HCT116 (cell line): Measurements from ENCODE around the gene CEP131. TPM values are rescaled to one million over a fixed set of nuclear protein-coding genes. Genes with fewer than 3 reads are reported as not detected.

Experiments
- ATAC-seq: fragments of 200-7000 bp; cut with Tn5 transposase; 2 replicates; pipeline ENCODE4 v1.9.1; 2020; ENCODE audit warnings: mild to moderate bottlenecking, moderate library complexity
- BruUV-seq: library from RNA; stranded (reverse); fragments of 400-500 nt; replicated peaks from 2 replicates; lab custom pipeline; 2021; lab: Mats Ljungman, UMichigan
- CTCF ChIA-PET: fragments of 300-600 bp; sonication (Branson Sonifier 250); formaldehyde crosslinking; loops from one replicate; lab custom pipeline; 2021; ENCODE audit warnings: antibody characterized with exemption; lab: Charles Lee
- POLR2A ChIA-PET: fragments of 300-600, 350-600 bp; sonication (Branson Sonifier 250); formaldehyde crosslinking; loops from one replicate; lab custom pipeline; 2021; ENCODE audit warnings: antibody characterized with exemption; lab: Charles Lee
- RAD21 ChIA-PET, 2 experiments: fragments of 300-600 bp; sonication (Branson Sonifier 250); formaldehyde crosslinking; loops; one replicate each; lab custom pipeline; 2023; ENCODE audit warnings: low total read pairs in 2 of 2; ENCODE audit not compliant: uncharacterized antibody in 2 of 2, unreplicated experiment in 2 of 2, low non-redundant PET in 1 of 2; lab: Charles Lee
- DNase-seq: peaks from one replicate; pipeline ENCODE4 v3.0.0-alpha.2; 2010; ENCODE audit warnings: low read depth, low spot score
- H2AFZ ChIP-seq: fragments of 200-600 bp; shearing (Covaris generic), sonication (generic); 2 replicates; pipeline ENCODE4 v1.6.1; 2017; ENCODE audit warnings: low read depth, mixed run types, mixed read lengths, antibody characterized with exemption, low read length; ENCODE audit not compliant: poor library complexity, severe bottlenecking
- H3K27ac ChIP-seq: 2 replicates; pipeline ENCODE4 v1.5.1; 2012; ENCODE audit warnings: low read depth, low read length
- H3K27me3 ChIP-seq: fragments of 200-600 bp; sonication (generic); 2 replicates; pipeline ENCODE4 v1.6.1; 2016; ENCODE audit warnings: mixed run types, low read length, mixed read lengths; ENCODE audit not compliant: insufficient read depth
- H3K36me3 ChIP-seq, 2 experiments: fragments of 200-500 bp in 1 of 2; fragments of 200-600 bp in 1 of 2; sonication (Bioruptor generic) in 1 of 2; sonication (generic) in 1 of 2; 2 replicates each; pipeline versions ENCODE4 v1.5.1 to v1.6.1; 2014 to 2016; ENCODE audit warnings: low read length in 2 of 2, inconsistent platforms in 1 of 2, mixed read lengths in 1 of 2, mixed run types in 1 of 2; ENCODE audit not compliant: insufficient read depth in 2 of 2, control insufficient read depth in 1 of 2
- H3K4me1 ChIP-seq, 2 experiments: fragments of 200-600 bp in 1 of 2; sonication (generic) in 1 of 2; 2 replicates each; pipeline versions ENCODE4 v1.5.1 to v1.6.1; 2012 to 2017; ENCODE audit warnings: low read length in 2 of 2, inconsistent platforms in 1 of 2, mild to moderate bottlenecking in 1 of 2, mixed read lengths in 1 of 2, mixed run types in 1 of 2, moderate library complexity in 1 of 2; ENCODE audit not compliant: insufficient read depth in 2 of 2, control insufficient read depth in 1 of 2
- H3K4me2 ChIP-seq: fragments of 200-600 bp; sonication (generic); 2 replicates; pipeline ENCODE4 v1.6.1; 2017; ENCODE audit warnings: mixed run types, low read length, mixed read lengths
- H3K4me3 ChIP-seq, 2 experiments: fragments of 200-600 bp in 1 of 2; sonication (generic) in 1 of 2; replicated peaks in 1 of 2; 2 replicates each; pipeline ENCODE4 v1.5.1; 2011 to 2016; ENCODE audit warnings: low read length in 2 of 2, control low read depth in 1 of 2, low read depth in 1 of 2, mild to moderate bottlenecking in 1 of 2, mixed read lengths in 1 of 2, mixed run types in 1 of 2
- H3K79me2 ChIP-seq: fragments of 200-600 bp; sonication (generic); 2 replicates; pipeline ENCODE4 v1.6.1; 2017; ENCODE audit warnings: mild to moderate bottlenecking, mixed run types, low read length, moderate library complexity, mixed read lengths; ENCODE audit not compliant: insufficient read depth
- H3K9ac ChIP-seq: fragments of 200-600 bp; sonication (generic); 2 replicates; pipeline ENCODE4 v1.6.1; 2016; ENCODE audit warnings: low read length, mixed read lengths
- H3K9me2 ChIP-seq: fragments of 200-600 bp; sonication (generic), shearing (Covaris generic); 2 replicates; pipeline ENCODE4 v1.6.1; 2017; ENCODE audit warnings: mixed run types, mild to moderate bottlenecking, moderate library complexity; ENCODE audit not compliant: insufficient read depth
- H3K9me3 ChIP-seq, 2 experiments: fragments of 200-500 bp in 1 of 2; fragments of 200-600 bp in 1 of 2; sonication (Bioruptor generic) in 1 of 2; sonication (generic) in 1 of 2; 2 replicates each; pipeline ENCODE4 v1.6.1; 2014 to 2017; ENCODE audit warnings: low read length in 2 of 2, mixed read lengths in 2 of 2, inconsistent platforms in 1 of 2, low read depth in 1 of 2, mild to moderate bottlenecking in 1 of 2, mixed run types in 1 of 2, moderate library complexity in 1 of 2; ENCODE audit not compliant: control insufficient read depth in 1 of 2, insufficient read depth in 1 of 2
- H4K20me1 ChIP-seq: fragments of 200-600 bp; sonication (generic), shearing (Covaris generic); 2 replicates; pipeline ENCODE4 v1.6.1; 2017; ENCODE audit warnings: mixed run types, mild to moderate bottlenecking, moderate library complexity; ENCODE audit not compliant: insufficient read depth
- CBX3 ChIP-seq: IDR thresholded peaks from 2 replicates; pipeline ENCODE4 v1.6.1; 2012; ENCODE audit warnings: low read depth
- CEBPB ChIP-seq: IDR thresholded peaks from 2 replicates; pipeline ENCODE4 v1.6.1; 2012; ENCODE audit warnings: low read depth
- ELF1 ChIP-seq: IDR thresholded peaks from 2 replicates; pipeline ENCODE4 v1.6.1; 2012; ENCODE audit warnings: low read depth, borderline replicate concordance
- EZH2 ChIP-seq: fragments of 200-600 bp; sonication (generic); IDR thresholded peaks from 2 replicates; pipeline ENCODE4 v1.6.1; 2017; ENCODE audit warnings: antibody characterized with exemption, mixed run types
- EZH2phosphoT487 ChIP-seq: fragments of 200-600 bp; IDR thresholded peaks from 2 replicates; pipeline ENCODE4 v1.6.1; 2018; ENCODE audit warnings: antibody characterized with exemption, borderline replicate concordance
- JUND ChIP-seq: IDR thresholded peaks from 2 replicates; pipeline ENCODE4 v1.6.1; 2012
- POLR2AphosphoS5 ChIP-seq: IDR thresholded peaks from 2 replicates; pipeline ENCODE4 v1.6.1; 2011; ENCODE audit warnings: mild to moderate bottlenecking, low read depth, low read length, moderate library complexity
- RAD21 ChIP-seq: IDR thresholded peaks from 2 replicates; pipeline ENCODE4 v1.6.1; 2012; ENCODE audit warnings: low read depth, mild to moderate bottlenecking
- SIN3A ChIP-seq: IDR thresholded peaks from 2 replicates; pipeline ENCODE4 v1.6.1; 2012; ENCODE audit warnings: low read depth
- SP1 ChIP-seq: IDR thresholded peaks from 2 replicates; pipeline ENCODE4 v1.6.1; 2012; ENCODE audit warnings: low read depth
- SRF ChIP-seq: IDR thresholded peaks from 2 replicates; pipeline ENCODE4 v1.6.1; 2012; ENCODE audit warnings: low read depth
- TCF7L2 ChIP-seq: IDR thresholded peaks from 2 replicates; pipeline ENCODE4 v1.7.0; 2011; ENCODE audit warnings: borderline replicate concordance, inconsistent platforms; ENCODE audit not compliant: insufficient read depth, insufficient read length; ENCODE audit errors: extremely low read depth
- ZFX ChIP-seq: fragments of 450-650 bp; IDR thresholded peaks from 2 replicates; pipeline ENCODE4 v1.6.1; 2017
- ZNF274 ChIP-seq: fragments of 200-500 bp; sonication (Bioruptor generic); IDR thresholded peaks from 2 replicates; pipeline ENCODE4 v1.6.1; 2014; ENCODE audit warnings: mild to moderate bottlenecking, low read depth, low read length, inconsistent platforms
- intact Hi-C: fragments of 100-400 bp; cut with micrococcal nuclease; formaldehyde crosslinking; loops from 2 replicates; pipeline ENCODE4 v1.10.0; 2022
- total RNA-seq: library from RNA; stranded (reverse); gene quantifications from one replicate; pipeline ENCODE4 v1.2.1, GENCODE V29; 2021; ENCODE audit not compliant: unreplicated experiment
- TF ChIP-seq, protein P1 (sequence below): IDR thresholded peaks from 2 replicates; pipeline ENCODE4 v1.6.1; 2012
- TF ChIP-seq, protein P2 (sequence below): IDR thresholded peaks from 2 replicates; pipeline ENCODE4 v1.6.1; 2011; ENCODE audit warnings: mild to moderate bottlenecking, low read length, moderate library complexity; ENCODE audit not compliant: insufficient replicate concordance; ENCODE audit errors: extremely low read depth
- TF ChIP-seq, protein P3 (sequence below), 3 experiments: fragments of 200-600 bp in 1 of 3; sonication (generic) in 1 of 3; IDR thresholded peaks in 2 of 3; conservative IDR thresholded peaks in 1 of 3; 2 replicates each; pipeline ENCODE4 v1.5.1; 2012 to 2017; ENCODE audit warnings: low read depth in 2 of 3, low read length in 2 of 3, antibody characterized with exemption in 1 of 3, borderline replicate concordance in 1 of 3, control low read depth in 1 of 3, mild to moderate bottlenecking in 1 of 3, mixed read lengths in 1 of 3, mixed run types in 1 of 3, moderate library complexity in 1 of 3; ENCODE audit not compliant: insufficient read depth in 1 of 3
- TF ChIP-seq, protein P4 (sequence below): IDR thresholded peaks from 2 replicates; pipeline ENCODE4 v1.6.1; 2012
- TF ChIP-seq, protein P5 (sequence below): IDR thresholded peaks from 2 replicates; pipeline ENCODE4 v1.6.1; 2012; ENCODE audit warnings: low read depth

The CEP131 gene
- total RNA-seq, 1 experiment from 2014 or later = 30.2 TPM

DNA sequence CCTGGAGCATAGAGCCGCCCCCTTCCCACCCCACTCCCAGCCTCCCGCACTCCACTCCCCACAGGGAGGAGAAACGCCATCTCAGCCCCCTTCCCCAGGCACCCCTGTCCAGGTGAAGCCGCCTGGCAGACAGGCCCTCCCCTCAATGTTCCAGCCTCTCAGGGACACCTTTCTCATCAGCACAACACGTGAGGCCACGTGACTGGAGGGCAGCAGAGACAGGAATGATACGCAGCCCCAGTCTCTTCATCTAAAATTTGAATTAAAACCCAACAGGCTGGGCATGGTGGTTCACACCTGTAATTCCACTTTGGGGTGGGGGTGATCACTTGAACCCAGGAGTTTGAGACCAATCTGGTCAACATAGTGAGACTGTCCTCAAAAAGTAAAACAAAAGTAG lies 36.6 kb downstream of the CEP131 start (continued):
- TF ChIP-seq, protein P1, sequence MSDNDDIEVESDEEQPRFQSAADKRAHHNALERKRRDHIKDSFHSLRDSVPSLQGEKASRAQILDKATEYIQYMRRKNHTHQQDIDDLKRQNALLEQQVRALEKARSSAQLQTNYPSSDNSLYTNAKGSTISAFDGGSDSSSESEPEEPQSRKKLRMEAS = no peak
- TF ChIP-seq SP1 (no peak), SIN3A (no peak), CBX3 (no peak), EZH2 (no peak), EZH2phosphoT487 (no peak), TCF7L2 (no peak), CEBPB (no peak), ELF1 (no peak), POLR2AphosphoS5 (no peak)
- TF ChIP-seq, protein P2, sequence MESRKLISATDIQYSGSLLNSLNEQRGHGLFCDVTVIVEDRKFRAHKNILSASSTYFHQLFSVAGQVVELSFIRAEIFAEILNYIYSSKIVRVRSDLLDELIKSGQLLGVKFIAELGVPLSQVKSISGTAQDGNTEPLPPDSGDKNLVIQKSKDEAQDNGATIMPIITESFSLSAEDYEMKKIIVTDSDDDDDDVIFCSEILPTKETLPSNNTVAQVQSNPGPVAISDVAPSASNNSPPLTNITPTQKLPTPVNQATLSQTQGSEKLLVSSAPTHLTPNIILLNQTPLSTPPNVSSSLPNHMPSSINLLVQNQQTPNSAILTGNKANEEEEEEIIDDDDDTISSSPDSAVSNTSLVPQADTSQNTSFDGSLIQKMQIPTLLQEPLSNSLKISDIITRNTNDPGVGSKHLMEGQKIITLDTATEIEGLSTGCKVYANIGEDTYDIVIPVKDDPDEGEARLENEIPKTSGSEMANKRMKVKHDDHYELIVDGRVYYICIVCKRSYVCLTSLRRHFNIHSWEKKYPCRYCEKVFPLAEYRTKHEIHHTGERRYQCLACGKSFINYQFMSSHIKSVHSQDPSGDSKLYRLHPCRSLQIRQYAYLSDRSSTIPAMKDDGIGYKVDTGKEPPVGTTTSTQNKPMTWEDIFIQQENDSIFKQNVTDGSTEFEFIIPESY = no peak
- TF ChIP-seq, all 23 proteins: peak for 0

DNA sequence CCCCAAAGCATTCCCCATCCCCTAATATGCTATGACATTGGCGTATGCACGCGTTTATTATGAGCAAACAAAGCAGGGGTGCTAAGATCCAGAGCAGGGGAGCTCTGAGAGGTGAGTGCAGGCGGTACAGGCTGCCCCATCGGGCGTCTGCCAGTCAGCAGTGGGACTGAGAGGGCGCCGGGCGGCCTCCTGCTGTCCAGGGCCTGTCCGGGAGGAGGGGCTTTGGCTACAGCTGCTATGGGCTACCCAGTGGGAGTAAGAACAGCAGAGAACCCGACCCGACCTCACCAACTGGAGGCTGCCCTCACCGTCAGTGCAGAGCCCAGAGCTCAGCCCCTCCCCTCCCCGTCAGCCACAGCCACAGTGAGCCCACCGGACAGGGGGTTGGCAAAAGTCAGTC lies 38.2 kb downstream of the CEP131 start:
- no TSS peak for BruUV-seq
- Histone ChIP-seq H3K79me2 (no peaks in the 10 kb centered on the region), H3K4me1 (no peaks in the 10 kb centered on the region), H3K27me3 (no peaks in the 10 kb centered on the region), H3K27ac (no peak overlapping the region), H2AFZ (no peak overlapping the region), H3K9me3 (no peaks in the 10 kb centered on the region), H3K9ac (no peak overlapping the region), H3K36me3 (no peaks in the 10 kb centered on the region), H3K4me3 (no peak overlapping the region), H3K9me2 (no peaks in the 10 kb centered on the region), H3K4me2 (no peak overlapping the region), H4K20me1 (no peaks in the 10 kb centered on the region)
- ChIA-PET CTCF (no interaction called here), RAD21 (no interaction called here), POLR2A (no interaction called here)
- DNase-seq = no peak
- intact Hi-C loops = no loop called here
- no peak for ATAC-seq
- TF ChIP-seq SP1 = no peak
- TF ChIP-seq ZNF274 = no peak
- no peak for TF ChIP-seq JUND
- no peak for TF ChIP-seq EZH2phosphoT487
- no peak for TF ChIP-seq SRF
- no peak for TF ChIP-seq ELF1
- TF ChIP-seq, protein P3, sequence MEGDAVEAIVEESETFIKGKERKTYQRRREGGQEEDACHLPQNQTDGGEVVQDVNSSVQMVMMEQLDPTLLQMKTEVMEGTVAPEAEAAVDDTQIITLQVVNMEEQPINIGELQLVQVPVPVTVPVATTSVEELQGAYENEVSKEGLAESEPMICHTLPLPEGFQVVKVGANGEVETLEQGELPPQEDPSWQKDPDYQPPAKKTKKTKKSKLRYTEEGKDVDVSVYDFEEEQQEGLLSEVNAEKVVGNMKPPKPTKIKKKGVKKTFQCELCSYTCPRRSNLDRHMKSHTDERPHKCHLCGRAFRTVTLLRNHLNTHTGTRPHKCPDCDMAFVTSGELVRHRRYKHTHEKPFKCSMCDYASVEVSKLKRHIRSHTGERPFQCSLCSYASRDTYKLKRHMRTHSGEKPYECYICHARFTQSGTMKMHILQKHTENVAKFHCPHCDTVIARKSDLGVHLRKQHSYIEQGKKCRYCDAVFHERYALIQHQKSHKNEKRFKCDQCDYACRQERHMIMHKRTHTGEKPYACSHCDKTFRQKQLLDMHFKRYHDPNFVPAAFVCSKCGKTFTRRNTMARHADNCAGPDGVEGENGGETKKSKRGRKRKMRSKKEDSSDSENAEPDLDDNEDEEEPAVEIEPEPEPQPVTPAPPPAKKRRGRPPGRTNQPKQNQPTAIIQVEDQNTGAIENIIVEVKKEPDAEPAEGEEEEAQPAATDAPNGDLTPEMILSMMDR (IDR thresholded peaks at IDR 0.05 in 2 of 3, conservative IDR thresholded peaks at IDR 0.05 in 1 of 3; ENCODE audit: borderline replicate concordance in 1 of 3, insufficient read depth in 1 of 3, low read depth in 2 of 3, low read length in 2 of 3) = no peak
- TF ChIP-seq TCF7L2 = no peak
- no peak for TF ChIP-seq ZFX
- no peak for TF ChIP-seq EZH2
- TF ChIP-seq, protein P4, sequence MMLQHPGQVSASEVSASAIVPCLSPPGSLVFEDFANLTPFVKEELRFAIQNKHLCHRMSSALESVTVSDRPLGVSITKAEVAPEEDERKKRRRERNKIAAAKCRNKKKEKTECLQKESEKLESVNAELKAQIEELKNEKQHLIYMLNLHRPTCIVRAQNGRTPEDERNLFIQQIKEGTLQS = no peak
- TF ChIP-seq SIN3A = no peak
- TF ChIP-seq RAD21 = no peak
- no peak for TF ChIP-seq CBX3
- TF ChIP-seq, protein P5, sequence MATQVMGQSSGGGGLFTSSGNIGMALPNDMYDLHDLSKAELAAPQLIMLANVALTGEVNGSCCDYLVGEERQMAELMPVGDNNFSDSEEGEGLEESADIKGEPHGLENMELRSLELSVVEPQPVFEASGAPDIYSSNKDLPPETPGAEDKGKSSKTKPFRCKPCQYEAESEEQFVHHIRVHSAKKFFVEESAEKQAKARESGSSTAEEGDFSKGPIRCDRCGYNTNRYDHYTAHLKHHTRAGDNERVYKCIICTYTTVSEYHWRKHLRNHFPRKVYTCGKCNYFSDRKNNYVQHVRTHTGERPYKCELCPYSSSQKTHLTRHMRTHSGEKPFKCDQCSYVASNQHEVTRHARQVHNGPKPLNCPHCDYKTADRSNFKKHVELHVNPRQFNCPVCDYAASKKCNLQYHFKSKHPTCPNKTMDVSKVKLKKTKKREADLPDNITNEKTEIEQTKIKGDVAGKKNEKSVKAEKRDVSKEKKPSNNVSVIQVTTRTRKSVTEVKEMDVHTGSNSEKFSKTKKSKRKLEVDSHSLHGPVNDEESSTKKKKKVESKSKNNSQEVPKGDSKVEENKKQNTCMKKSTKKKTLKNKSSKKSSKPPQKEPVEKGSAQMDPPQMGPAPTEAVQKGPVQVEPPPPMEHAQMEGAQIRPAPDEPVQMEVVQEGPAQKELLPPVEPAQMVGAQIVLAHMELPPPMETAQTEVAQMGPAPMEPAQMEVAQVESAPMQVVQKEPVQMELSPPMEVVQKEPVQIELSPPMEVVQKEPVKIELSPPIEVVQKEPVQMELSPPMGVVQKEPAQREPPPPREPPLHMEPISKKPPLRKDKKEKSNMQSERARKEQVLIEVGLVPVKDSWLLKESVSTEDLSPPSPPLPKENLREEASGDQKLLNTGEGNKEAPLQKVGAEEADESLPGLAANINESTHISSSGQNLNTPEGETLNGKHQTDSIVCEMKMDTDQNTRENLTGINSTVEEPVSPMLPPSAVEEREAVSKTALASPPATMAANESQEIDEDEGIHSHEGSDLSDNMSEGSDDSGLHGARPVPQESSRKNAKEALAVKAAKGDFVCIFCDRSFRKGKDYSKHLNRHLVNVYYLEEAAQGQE = no peak
